Right lobe of liver (tissue), 6 donors: ENCODE data around the gene RELA. TPM values are rescaled to one million over a fixed set of nuclear protein-coding genes. Genes with fewer than 3 reads are reported as not detected.

Source experiments
- ATAC-seq, 4 donors: fragments of 200-7000 bp; cut with Tn5 transposase; one replicate each; pipeline ENCODE4 v1.9.1; 2020; ENCODE audit warnings: mild to moderate bottlenecking in 4 of 4, moderate library complexity in 4 of 4
- DNase-seq, 3 donors: peaks; one replicate each; pipeline ENCODE4 v3.0.0-alpha.2; 2020
- H3K27ac ChIP-seq, 3 donors: fragments of 200-600 bp; one replicate each; pipeline ENCODE4 v1.8.0; 2022
- H3K27me3 ChIP-seq, 2 donors: fragments of 200-600 bp; one replicate each; pipeline ENCODE4 v1.8.0; 2022
- H3K36me3 ChIP-seq, 4 donors: fragments of 200-600 bp; sonication (generic) in 1 of 4; one replicate each; pipeline versions ENCODE4 v1.5.1 to v1.8.0; 2017 to 2022; ENCODE audit warnings: control low read depth in 1 of 4
- H3K4me1 ChIP-seq, 4 donors: fragments of 200-600 bp; sonication (generic) in 1 of 4; one replicate each; pipeline versions ENCODE4 v1.5.1 to v1.8.0; 2017 to 2022; ENCODE audit warnings: control low read depth in 1 of 4
- H3K4me3 ChIP-seq, 3 donors: fragments of 200-600 bp; one replicate each; pipeline ENCODE4 v1.8.0; 2022
- H3K9me3 ChIP-seq, 4 donors: fragments of 200-600 bp; sonication (generic) in 1 of 4; one replicate each; pipeline versions ENCODE4 v1.5.1 to v1.8.0; 2017 to 2022; ENCODE audit warnings: control low read depth in 1 of 4
- POLR2A ChIP-seq: fragments of 450-650 bp; IDR thresholded peaks from one replicate; pipeline ENCODE4 v1.6.1; 2017; ENCODE audit warnings: antibody characterized with exemption, mild to moderate bottlenecking
- WGBS: methylation state at CpG from one replicate; pipeline ENCODE4 v1.1.6; 2018; ENCODE audit warnings: low coverage, low lambda C conversion rate; ENCODE audit not compliant: insufficient coverage; ENCODE audit errors: missing lambda C conversion rate; 5-methylcytosine and 5-hydroxymethylcytosine counted together
- intact Hi-C, 2 donors: fragments of 100-400 bp; cut with DNase I; formaldehyde crosslinking; loops; one replicate each; pipeline versions ENCODE4 v1.11.2 to v1.14.1; 2022
- total RNA-seq, 6 experiments: library from RNA; depleted of rRNA in 2 of 6; stranded (reverse); fragments of >200 nt in 2 of 6; fragmentation: NEBNext Ultra II Directional in 3 of 6; extraction: Animal tissue kit (Norgen Biotek cat#: 25700) in 3 of 6; gene quantifications; one replicate each; pipeline versions ENCODE4 v1.1.0 to v1.2.4, GENCODE V29; 2016 to 2023
- TF ChIP-seq, protein P1 (sequence below), 4 donors: fragments of 200-600 bp in 3 of 4; fragments of 450-650 bp in 1 of 4; IDR thresholded peaks; one replicate each; pipeline versions ENCODE4 v1.5.1 to v1.8.0; 2016 to 2022; ENCODE audit warnings: antibody characterized with exemption in 4 of 4, mild to moderate bottlenecking in 2 of 4
- donor health status: DM: no; HTN: yes; CAD: no.
- donor health status: DM: no; HTN: no; CAD: no.
- donor health status: DM: no; HTN: no; CAD: no.
- donor health status: DM: no; HTN: yes; CAD: no.
- donor health status: DM: no; HTN: yes; CAD: no.

The RELA gene
- total RNA-seq, 6 experiments from 2014 or later: 27.8 to 51.1 (median 41.9) TPM

DNA sequence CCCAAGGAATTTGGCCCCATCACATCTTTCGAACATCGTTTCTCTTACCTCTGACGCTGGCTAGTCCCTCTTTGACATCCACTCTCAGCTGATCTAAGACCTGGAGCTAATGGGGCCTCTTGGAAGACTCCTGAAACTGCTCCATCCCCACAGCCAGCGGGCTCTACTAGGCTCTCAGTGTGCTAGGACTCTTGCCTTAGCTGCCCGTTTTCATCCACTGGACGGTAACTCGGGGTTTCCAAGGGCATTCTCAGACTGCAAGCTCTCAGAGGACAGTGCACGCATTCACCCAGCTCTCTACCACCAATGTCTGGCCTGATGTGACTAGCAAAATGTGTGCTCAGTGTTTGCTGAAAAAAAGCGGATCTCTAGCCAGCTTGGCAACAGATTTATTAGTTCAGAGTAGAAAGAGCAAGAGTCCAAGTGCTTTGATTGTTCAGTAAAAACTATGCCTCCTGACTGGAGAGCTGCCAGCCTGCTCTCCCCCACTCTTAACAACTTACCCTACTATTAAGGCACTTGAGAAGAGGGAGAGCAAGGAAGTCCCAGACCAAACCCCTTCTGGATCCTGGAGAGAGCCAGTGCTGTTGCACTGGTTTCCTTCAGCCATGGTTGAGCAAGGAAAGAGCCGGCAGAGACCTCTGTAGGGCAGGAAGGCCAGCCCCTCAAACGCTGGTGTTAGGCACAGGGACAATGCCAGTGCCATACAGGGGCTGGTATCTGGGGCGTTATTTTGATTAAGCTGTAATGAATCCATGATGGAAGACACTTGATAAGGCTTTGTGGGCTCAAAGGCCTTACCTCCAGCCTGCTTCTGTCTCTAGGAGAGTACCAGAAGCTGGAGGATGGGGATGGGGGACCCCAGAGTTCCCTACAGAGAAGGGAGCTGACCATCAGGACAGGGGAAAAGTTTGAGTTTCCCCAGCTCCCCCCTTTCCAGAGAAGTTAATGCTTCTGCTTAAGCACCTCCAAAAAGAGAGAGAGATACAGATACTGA, 9.2 kb downstream of the RELA start:
- peak; percentile 41 to 64 (median 60) for ATAC-seq

DNA sequence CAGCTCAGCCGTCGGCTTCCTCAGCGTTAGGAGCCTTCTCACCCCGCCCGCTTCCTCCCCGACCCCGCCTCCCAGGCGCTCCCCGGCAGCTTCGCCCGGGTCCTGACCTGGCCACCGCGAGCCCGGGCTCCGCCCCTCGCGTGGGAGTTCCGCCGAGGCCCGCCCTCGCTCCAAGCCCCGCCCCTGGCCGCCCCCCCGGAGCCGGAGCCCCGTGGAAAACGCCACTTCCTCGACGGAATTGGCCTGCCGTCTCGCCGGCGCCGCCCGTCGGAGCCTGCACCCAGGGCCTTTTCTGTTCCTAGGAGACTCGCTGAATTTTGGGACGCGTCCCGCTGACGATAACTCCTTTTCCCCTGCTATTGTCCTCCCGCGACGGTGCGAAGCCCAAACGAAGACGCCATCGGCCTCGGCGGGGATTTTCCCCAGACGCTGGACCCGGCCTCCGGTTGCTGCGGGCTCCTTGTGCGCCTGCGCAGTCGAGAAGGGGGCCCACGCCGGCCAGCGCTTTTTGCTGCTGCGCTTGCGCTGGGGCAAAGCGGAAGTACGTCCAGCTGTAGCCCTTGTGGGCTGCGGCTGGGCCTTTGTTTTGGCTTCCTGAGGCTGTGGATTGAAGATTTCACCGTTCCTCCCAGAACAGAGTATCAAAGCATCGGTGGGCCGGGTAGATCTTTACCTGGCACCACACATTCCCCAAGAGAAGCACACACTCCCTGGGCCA, 10.0 kb downstream of the RELA start:
- peak overlapping the region; percentile 58 to 66 (median 63) for H3K4me3 ChIP-seq
- peak; percentile 97 to 98 (median 97) for DNase-seq
- H3K9me3 ChIP-seq: no peaks in the 10 kb centered on the region
- peak; percentile 84 to 90 (median 88) for ATAC-seq
- intact Hi-C loops: no loop called here
- TF ChIP-seq, protein P1, sequence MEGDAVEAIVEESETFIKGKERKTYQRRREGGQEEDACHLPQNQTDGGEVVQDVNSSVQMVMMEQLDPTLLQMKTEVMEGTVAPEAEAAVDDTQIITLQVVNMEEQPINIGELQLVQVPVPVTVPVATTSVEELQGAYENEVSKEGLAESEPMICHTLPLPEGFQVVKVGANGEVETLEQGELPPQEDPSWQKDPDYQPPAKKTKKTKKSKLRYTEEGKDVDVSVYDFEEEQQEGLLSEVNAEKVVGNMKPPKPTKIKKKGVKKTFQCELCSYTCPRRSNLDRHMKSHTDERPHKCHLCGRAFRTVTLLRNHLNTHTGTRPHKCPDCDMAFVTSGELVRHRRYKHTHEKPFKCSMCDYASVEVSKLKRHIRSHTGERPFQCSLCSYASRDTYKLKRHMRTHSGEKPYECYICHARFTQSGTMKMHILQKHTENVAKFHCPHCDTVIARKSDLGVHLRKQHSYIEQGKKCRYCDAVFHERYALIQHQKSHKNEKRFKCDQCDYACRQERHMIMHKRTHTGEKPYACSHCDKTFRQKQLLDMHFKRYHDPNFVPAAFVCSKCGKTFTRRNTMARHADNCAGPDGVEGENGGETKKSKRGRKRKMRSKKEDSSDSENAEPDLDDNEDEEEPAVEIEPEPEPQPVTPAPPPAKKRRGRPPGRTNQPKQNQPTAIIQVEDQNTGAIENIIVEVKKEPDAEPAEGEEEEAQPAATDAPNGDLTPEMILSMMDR (IDR thresholded peaks at IDR 0.05): no peak
- peak; percentile 76 for TF ChIP-seq POLR2A
- peak overlapping the region; percentile 91 to 97 (median 94) for H3K27ac ChIP-seq
- WGBS: 0% methylated on average over 3 of the region's 68 CpGs
- no peaks in the 10 kb centered on the region for H3K27me3 ChIP-seq
- peaks cover 0 to 33% (median 18%) of the 10 kb centered on the region in 4 donors for H3K36me3 ChIP-seq
- H3K4me1 ChIP-seq: peaks cover 0 to 42% (median 17%) of the 10 kb centered on the region in 4 donors

More for the DNA sequence above, 9.2 kb downstream of the RELA start:
- Histone ChIP-seq H3K36me3 (peaks cover 0 to 42% (median 22%) of the 10 kb centered on the region in 4 donors), H3K9me3 (no peaks in the 10 kb centered on the region), H3K4me3 (peak overlapping the region; percentile 58 to 66 (median 63)), H3K4me1 (peaks cover 0 to 36% (median 17%) of the 10 kb centered on the region in 4 donors), H3K27me3 (no peaks in the 10 kb centered on the region), H3K27ac (peak overlapping the region; percentile 91 to 97 (median 94))
- TF ChIP-seq, protein P1 (IDR thresholded peaks at IDR 0.05): no peak
- TF ChIP-seq POLR2A: peak; percentile 38
- intact Hi-C loops: no loop called here
- DNase-seq: peak in 1 of 3 donors; percentile 82
- WGBS: 8% methylated on average over 12 of the region's 12 CpGs

DNA sequence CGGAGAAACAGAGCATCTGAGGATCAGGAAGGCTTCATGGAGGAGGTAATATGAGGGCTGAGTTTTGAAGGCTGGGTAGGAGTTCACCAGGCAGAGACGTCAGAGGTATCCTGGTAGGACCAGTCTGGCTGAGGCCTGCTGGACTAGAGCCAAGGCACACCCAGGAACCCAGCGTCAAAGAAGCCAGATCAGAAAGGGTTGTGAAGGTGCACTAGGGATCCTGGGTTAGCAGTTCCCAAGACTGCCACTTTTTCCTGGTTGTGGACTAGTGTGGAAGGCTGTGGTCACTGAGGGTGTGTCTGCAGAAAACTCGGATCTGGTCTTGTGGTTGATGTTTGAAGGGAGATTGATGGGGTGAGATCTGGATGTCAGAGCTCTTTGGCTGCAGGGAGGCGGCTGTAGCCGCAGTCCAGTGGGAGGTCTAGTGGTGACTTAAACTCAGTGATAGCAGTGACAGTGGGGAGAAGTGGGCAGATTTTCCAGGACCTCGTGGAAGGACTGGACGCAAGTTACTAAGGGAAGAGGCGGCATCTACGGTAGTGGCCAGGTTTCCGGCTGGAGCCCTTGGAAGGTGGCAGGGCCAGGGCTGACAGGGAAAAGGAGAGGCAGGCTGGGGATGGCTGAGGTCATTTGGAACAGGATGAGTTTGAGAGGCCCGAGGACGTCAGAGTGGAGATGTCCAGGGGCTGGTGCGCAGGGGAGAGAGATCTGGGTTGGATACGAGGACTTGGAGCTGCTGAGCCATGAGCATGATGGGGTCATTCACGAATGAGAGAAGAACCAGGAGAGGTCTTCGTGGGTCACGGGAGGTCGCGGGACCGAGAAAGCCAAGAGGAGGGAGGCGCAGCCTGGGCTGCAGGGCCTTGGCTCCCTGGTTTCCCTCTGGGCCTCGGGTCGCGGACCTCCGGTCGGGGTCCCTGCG, 10.9 kb downstream of the RELA start:
- WGBS: 23% methylated on average over 20 of the region's 28 CpGs
- peak in 1 of 3 donors; percentile 72 for DNase-seq
- Histone ChIP-seq H3K9me3 (no peaks in the 10 kb centered on the region), H3K27ac (peak overlapping the region; percentile 91 to 97 (median 94)), H3K36me3 (peaks cover 0 to 25% (median 12%) of the 10 kb centered on the region in 4 donors), H3K4me1 (peaks cover 0 to 49% (median 17%) of the 10 kb centered on the region in 4 donors), H3K27me3 (no peaks in the 10 kb centered on the region), H3K4me3 (peak overlapping the region; percentile 58 to 66 (median 63))
- TF ChIP-seq, protein P1 (IDR thresholded peaks at IDR 0.05): no peak
- TF ChIP-seq POLR2A: no peak
- ATAC-seq: peak in 3 of 4 donors; percentile 0
- intact Hi-C loops: no loop called here

DNA sequence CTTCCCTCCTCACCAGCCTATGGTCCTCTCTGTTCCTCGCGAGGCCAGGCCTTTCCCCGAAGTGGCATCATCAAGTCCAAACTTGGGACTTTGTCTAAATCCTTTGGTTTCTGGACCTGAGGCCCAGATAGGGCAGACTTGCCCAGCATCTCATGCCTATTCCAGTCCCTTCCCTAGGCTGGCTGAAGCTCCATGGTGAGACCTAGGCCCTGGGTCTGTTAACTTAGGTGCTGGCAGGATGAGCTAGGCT, 11.5 kb downstream of the RELA start:
- 77% methylated on average over 3 of the region's 3 CpGs for WGBS
- Histone ChIP-seq H3K27me3 (no peaks in the 10 kb centered on the region), H3K9me3 (no peaks in the 10 kb centered on the region), H3K27ac (peak overlapping the region in 2 of 3 donors; percentile 94 to 97), H3K36me3 (peaks cover 0 to 19% (median 9%) of the 10 kb centered on the region in 4 donors), H3K4me3 (no peak overlapping the region), H3K4me1 (peaks cover 0 to 51% (median 17%) of the 10 kb centered on the region in 4 donors)
- no peak for DNase-seq
- TF ChIP-seq POLR2A: no peak
- TF ChIP-seq, protein P1 (IDR thresholded peaks at IDR 0.05): no peak
- intact Hi-C loops: no loop called here
- ATAC-seq: no peak
